Measurements from ENCODE around the gene FIBP. TPM values are rescaled to one million over a fixed set of nuclear protein-coding genes. Genes with fewer than 3 reads are reported as not detected.
A peak's percentile ranks its signal among the peaks of the same experiment; 100 is the strongest.

Gene FIBP
- total and polyA plus RNA-seq, 7 donors, result 27.7 to 73.9 (median 37.4) TPM

- WGBS, 3 donors, result 85 to 90% (median 89%) methylated on average over 10 of the region's 10 CpGs
- intact Hi-C loops (cut with DNase I), result no loop called here
- H3K4me1 ChIP-seq, result peaks cover 7% of the 10 kb centered on the region
- H3K36me3 ChIP-seq (ENCODE audit: insufficient read depth in 1 of 2, low read depth in 1 of 2), result peaks cover 7 to 56% of the 10 kb centered on the region in 2 donors
- ATAC-seq (no peak), DNase-seq (no peak)
- H3K9me3 ChIP-seq, result peaks cover 4% of the 10 kb centered on the region
- H3K27ac ChIP-seq, result no peak overlapping the region
- H3K27me3 ChIP-seq (ENCODE audit: insufficient read depth in 3 of 3, low read length in 2 of 3), result no peaks in the 10 kb centered on the region
- H3K4me3 ChIP-seq, result no peak overlapping the region
- TF ChIP-seq CTCF (IDR thresholded peaks at IDR 0.05), result no peak
Measured at GRCh38 chr11:65851811-65852507, 36.3 kb downstream of the FIBP start.

- WGBS, 3 donors, result 87 to 93% (median 89%) methylated on average over 14 of the region's 14 CpGs
- peak; percentile 34 for TF ChIP-seq CTCF (IDR thresholded peaks at IDR 0.05)
- ATAC-seq, result peak in 1 of 4 donors; percentile 22
- Histone ChIP-seq H3K27me3 (ENCODE audit: insufficient read depth in 3 of 3, low read length in 2 of 3) (no peaks in the 10 kb centered on the region), H3K36me3 (ENCODE audit: insufficient read depth in 1 of 2, low read depth in 1 of 2) (peaks cover 7 to 55% of the 10 kb centered on the region in 2 donors), H3K9me3 (peaks cover 4% of the 10 kb centered on the region), H3K27ac (no peak overlapping the region), H3K4me1 (peaks cover 5% of the 10 kb centered on the region), H3K4me3 (no peak overlapping the region)
- no peak for DNase-seq
- intact Hi-C loops (cut with DNase I), result no loop called here
Measured at GRCh38 chr11:65851083-65851579, 37.1 kb downstream of the FIBP start.

- H3K4me1 ChIP-seq, result no peaks in the 10 kb centered on the region
- H3K36me3 ChIP-seq (ENCODE audit: insufficient read depth in 1 of 2, low read depth in 1 of 2), result peaks cover 7 to 48% of the 10 kb centered on the region in 2 donors
- peaks cover 4% of the 10 kb centered on the region for H3K9me3 ChIP-seq
- intact Hi-C loops (cut with DNase I), result no loop called here
- TF ChIP-seq CTCF (IDR thresholded peaks at IDR 0.05), result no peak
- DNase-seq (no peak), ATAC-seq (peak in 2 of 4 donors; percentile 7 to 13)
- 65 to 74% (median 72%) methylated on average over 20 of the region's 20 CpGs for WGBS, 3 donors
- H3K27ac ChIP-seq, result no peak overlapping the region
- no peak overlapping the region for H3K4me3 ChIP-seq
- H3K27me3 ChIP-seq (ENCODE audit: insufficient read depth in 3 of 3, low read length in 2 of 3), result no peaks in the 10 kb centered on the region
Measured at GRCh38 chr11:65850217-65851082, 37.8 kb downstream of the FIBP start.

GRCh38 chr11:65849771-65850216, 38.5 kb downstream of the FIBP start:
- H3K27me3 ChIP-seq (ENCODE audit: insufficient read depth in 3 of 3, low read length in 2 of 3), result no peaks in the 10 kb centered on the region
- no peak for DNase-seq
- H3K36me3 ChIP-seq (ENCODE audit: insufficient read depth in 1 of 2, low read depth in 1 of 2), result peaks cover 7 to 41% of the 10 kb centered on the region in 2 donors
- H3K4me3 ChIP-seq, result no peak overlapping the region
- ATAC-seq, result peak in 1 of 4 donors; percentile 5
- peaks cover 4% of the 10 kb centered on the region for H3K9me3 ChIP-seq
- no peaks in the 10 kb centered on the region for H3K4me1 ChIP-seq
- intact Hi-C loops (cut with DNase I), result no loop called here
- no peak overlapping the region for H3K27ac ChIP-seq
- WGBS, 3 donors, result 31 to 42% (median 39%) methylated on average over 16 of the region's 16 CpGs
- TF ChIP-seq CTCF (IDR thresholded peaks at IDR 0.05), result no peak

Measured in psoas muscle (tissue), 8 donors.